ENCODE measurements around the gene TAF1B. TPM values are rescaled to one million over a fixed set of nuclear protein-coding genes. Genes with fewer than 3 reads are reported as not detected.

The TAF1B gene
- total RNA-seq, 4 donors from 2014 or later = 11.7 to 49.4 (median 18.9) TPM

DNA sequence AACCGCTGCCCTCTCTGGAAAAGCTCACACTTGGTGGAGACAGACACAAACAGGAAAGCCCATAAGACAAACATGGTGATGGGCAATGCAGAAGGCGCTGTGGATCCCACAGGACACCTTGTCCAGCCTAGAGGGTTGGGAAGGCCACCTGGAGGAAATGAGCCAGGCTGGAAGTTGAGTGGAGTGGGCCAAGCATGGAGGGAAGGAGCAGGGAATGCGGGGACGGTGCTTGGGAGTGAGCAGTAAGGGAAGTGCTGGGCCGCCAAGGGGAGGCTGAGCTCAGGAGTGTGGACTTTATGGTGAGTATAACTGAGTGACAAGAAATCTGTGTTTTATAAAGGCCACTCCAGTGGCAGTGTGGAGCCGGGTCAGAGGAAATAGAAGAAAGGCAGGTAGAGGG lies 105.4 kb downstream of the TAF1B start:
- TF ChIP-seq, protein P1, sequence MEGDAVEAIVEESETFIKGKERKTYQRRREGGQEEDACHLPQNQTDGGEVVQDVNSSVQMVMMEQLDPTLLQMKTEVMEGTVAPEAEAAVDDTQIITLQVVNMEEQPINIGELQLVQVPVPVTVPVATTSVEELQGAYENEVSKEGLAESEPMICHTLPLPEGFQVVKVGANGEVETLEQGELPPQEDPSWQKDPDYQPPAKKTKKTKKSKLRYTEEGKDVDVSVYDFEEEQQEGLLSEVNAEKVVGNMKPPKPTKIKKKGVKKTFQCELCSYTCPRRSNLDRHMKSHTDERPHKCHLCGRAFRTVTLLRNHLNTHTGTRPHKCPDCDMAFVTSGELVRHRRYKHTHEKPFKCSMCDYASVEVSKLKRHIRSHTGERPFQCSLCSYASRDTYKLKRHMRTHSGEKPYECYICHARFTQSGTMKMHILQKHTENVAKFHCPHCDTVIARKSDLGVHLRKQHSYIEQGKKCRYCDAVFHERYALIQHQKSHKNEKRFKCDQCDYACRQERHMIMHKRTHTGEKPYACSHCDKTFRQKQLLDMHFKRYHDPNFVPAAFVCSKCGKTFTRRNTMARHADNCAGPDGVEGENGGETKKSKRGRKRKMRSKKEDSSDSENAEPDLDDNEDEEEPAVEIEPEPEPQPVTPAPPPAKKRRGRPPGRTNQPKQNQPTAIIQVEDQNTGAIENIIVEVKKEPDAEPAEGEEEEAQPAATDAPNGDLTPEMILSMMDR (IDR thresholded peaks at IDR 0.05; ENCODE audit: low read depth) = no peak

DNA sequence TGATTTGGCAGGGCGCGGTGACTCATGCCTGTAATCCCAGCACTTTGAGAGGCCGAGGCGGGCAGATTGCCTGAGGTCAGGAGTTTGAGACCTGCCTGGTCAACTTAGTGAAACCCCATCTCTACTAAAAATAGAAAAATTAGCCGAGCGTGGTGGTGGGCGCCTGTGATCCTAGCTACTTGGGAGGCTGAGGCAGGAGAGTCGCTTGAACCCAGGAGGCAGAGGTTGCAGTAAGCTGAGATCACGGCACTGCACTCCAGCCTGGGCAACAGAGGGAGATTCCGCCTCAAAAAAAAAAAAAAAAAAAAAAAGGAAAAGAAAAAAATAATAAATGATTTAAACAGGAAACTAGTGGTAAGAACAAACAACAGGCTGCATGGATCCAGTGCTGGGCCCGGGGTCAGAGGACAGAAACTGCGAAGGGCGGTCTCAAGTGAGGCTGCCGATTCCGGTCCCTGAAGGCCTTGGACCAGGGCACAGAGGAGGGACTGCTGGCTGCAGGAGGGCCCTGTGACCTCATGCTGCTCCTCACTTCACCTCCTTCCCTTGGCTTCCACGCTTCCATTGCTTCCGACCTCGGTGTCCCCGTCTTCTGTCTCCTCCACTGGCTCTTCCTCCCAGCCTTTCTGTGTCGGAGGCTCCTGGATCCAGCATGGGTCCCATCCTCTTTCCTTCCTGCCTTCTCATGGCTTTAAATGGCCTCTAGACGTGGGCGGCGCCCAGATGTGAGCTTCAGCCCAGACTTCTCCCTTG lies 106.1 kb downstream of the TAF1B start:
- TF ChIP-seq, protein P1 (IDR thresholded peaks at IDR 0.05; ENCODE audit: low read depth) = no peak

DNA sequence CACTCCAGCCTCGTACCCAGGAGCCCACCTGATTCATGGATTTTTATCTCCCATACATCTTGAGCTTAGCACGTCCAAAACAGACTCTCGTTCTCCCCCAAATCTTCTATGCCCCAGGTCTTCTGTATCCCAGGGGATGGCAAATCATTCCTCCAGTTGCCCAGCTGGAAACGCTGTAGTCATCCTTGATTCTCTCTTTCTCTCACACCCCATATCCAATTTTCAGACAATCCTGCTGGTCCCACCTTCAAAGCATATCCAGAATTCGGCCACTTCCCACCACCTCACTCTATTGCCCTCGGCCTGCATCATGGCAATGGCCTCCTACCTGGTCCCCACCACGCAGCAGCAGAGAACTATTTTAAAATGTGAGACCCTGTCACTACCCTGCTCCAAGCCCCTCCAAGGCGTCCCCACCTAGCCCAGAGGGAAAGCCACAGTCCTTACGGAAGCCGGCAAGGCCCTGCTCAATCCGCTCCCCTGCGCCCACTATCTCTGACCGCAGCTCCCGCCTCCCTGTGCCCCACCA lies 106.8 kb downstream of the TAF1B start:
- TF ChIP-seq, protein P1 (IDR thresholded peaks at IDR 0.05; ENCODE audit: low read depth) = no peak

DNA sequence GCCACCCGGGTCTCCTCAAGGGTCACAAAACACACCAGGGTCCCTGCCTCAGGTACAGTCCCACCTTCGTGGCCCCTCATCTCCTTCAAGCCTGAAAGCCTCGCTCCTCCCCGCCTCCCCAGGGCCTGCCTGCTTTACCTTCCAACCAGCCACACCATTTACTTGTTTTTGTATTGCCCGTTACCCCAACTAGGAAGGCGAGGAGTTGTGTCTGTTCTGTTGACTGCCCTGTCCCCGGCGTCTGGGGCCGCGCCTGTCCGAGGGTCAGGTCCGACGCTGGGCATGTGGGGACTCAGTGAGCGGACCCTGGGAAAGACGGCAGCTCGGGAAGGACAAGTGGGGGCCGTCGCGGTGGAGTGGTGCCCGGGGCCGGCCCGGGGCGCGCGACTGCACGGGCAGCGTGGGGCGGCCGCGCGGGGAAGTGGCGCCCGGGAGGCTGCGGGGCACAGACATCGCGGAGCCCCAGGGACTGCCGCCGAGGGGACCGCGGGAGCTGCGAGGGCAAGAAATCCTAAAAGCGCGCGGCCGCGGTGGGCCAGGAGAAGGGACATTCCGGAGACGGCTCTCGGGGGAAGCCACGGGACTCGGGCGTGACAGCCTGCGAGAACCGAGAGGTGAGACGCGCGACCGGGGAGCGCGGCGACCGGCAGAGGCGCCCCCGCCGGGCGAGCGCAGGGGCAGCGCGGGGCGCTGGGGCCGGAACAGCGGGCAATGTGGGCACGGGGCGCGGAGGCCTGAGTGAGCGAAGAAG lies 107.4 kb downstream of the TAF1B start:
- TF ChIP-seq, protein P1 (IDR thresholded peaks at IDR 0.05; ENCODE audit: low read depth) = no peak

DNA sequence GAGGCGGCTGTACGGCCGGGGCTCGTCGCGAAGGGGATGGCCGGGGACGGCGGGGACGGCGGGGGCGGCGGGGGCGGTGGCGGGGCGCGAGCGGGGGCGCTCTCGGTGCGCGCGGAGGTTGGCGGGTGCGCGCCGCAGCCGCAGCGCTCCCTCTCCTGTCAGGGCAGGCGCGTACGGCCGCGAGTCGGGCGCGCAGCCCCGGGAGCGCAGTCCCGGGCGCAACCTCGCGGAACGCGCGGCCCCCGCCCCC lies 107.9 kb downstream of the TAF1B start:
- TF ChIP-seq, protein P1 (IDR thresholded peaks at IDR 0.05; ENCODE audit: low read depth) = no peak

DNA sequence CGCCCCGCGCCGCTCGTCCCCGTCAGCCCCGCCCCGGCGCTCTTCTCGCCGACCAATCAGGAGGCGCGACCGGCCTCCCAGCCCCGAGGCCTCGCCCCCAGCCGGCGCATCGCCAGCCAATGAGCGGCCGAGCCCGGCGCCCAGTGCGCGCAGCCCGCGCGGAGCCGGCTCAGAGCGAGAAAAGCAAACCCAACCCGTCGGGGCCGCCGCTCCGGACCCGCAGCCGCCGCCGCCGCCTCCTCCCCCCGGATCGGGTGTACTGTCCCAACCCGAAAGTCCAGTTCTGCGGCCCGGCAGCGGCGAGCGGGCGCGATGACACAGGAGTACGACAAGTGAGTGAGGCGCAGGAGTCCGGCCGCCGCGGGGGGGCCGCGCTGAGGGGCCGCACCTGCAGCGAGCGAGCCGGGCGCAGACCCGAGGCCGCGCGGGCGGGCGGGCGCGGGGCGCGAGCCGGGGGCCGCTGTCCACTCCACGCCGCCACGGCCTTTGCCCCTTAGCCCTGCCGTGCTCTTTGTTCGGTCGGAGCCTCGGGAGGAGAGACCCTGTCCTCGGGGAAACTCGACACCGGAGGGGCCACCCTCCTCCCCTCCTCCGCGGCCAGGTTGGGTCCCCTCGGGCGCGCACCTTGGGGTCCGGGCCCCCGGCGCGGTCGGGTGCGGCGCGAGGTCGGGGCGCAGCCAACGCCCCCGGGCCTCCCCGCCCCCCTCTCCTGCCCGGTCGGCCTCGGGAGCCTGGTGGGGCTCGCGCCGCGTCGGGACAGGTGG lies 108.4 kb downstream of the TAF1B start, which contains the start of gene GRHL1:
GRHL1 (plus strand) TSS at position 172 of the 764 bp plus-strand sequence; CDS start at position 313, 141 bp downstream.
- TF ChIP-seq, protein P1 (IDR thresholded peaks at IDR 0.05; ENCODE audit: low read depth) = no peak
